ENCODE measurements around the gene DOC2B. TPM values are rescaled to one million over a fixed set of nuclear protein-coding genes. Genes with fewer than 3 reads are reported as not detected.
A peak's percentile ranks its signal among the peaks of the same experiment; 100 is the strongest.
"Not testable (repeated sequence)": the region's sequence is repeated elsewhere in the genome, so short reads cannot be mapped to it uniquely, and the experiment has no call there.

Gene DOC2B
- total RNA-seq, 1 experiment from 2014 or later = 1.5 TPM

- no peak for DNase-seq (ENCODE audit: low read depth, low spot score)
- TF ChIP-seq CTCF (IDR thresholded peaks at IDR 0.05) (no peak), SIN3A (IDR thresholded peaks at IDR 0.05; ENCODE audit: borderline replicate concordance, insufficient read depth, low read depth, low read length) (no peak), REST (IDR thresholded peaks at IDR 0.05; ENCODE audit: insufficient read depth in 1 of 2, low read depth in 2 of 2, low read length in 1 of 2) (no peak), TCF7L2 (IDR thresholded peaks at IDR 0.05; ENCODE audit: low read depth, low read length) (no peak), POLR2AphosphoS5 (IDR thresholded peaks at IDR 0.05; ENCODE audit: low read depth, low read length) (no peak)
- Histone ChIP-seq H3K4me3 (ENCODE audit: low read depth in 2 of 2, low read length in 2 of 2) (no peak overlapping the region), H3K27ac (ENCODE audit: low read length) (peak overlapping the region; percentile 51), H3K9me3 (ENCODE audit: control insufficient read depth, insufficient read depth, low read depth, low read length) (no peaks in the 10 kb centered on the region), H3K36me3 (ENCODE audit: control insufficient read depth, insufficient read depth, low read length) (no peaks in the 10 kb centered on the region), H3K27me3 (ENCODE audit: control insufficient read depth, insufficient read depth, low read length) (no peaks in the 10 kb centered on the region), H3K4me1 (ENCODE audit: control insufficient read depth, insufficient read depth, low read length) (peaks cover 21% of the 10 kb centered on the region)
- no TSS peak for BruUV-seq (replicated peaks)
- POLR2A ChIA-PET = no interaction called here
- intact Hi-C loops (cut with micrococcal nuclease; ENCODE audit: unreplicated experiment) (no loop called here), in situ Hi-C loops (cut with HindIII; ENCODE audit: low pct_unique_long_range_greater_than_20kb, low sequenced_read_pairs) (no loop called here)
- ATAC-seq = peak; percentile 22; the same call in 1 of the 2 replicates
- CTCF ChIA-PET = no interaction called here
These were observed 17.7 kb upstream of the DOC2B start for GRCh38 chr17:199191-199604.

GRCh38 chr17:198225-198624 lies 16.8 kb upstream of the DOC2B start:
- H3K36me3 ChIP-seq (ENCODE audit: control insufficient read depth, insufficient read depth, low read length); ATAC-seq; BruUV-seq (replicated peaks); intact Hi-C loops (cut with micrococcal nuclease; ENCODE audit: unreplicated experiment); H3K27ac ChIP-seq (ENCODE audit: low read length); in situ Hi-C loops (cut with HindIII; ENCODE audit: low pct_unique_long_range_greater_than_20kb, low sequenced_read_pairs); POLR2A ChIA-PET; H3K27me3 ChIP-seq (ENCODE audit: control insufficient read depth, insufficient read depth, low read length); DNase-seq (ENCODE audit: low read depth, low spot score); H3K9me3 ChIP-seq (ENCODE audit: control insufficient read depth, insufficient read depth, low read depth, low read length); H3K4me3 ChIP-seq (ENCODE audit: low read depth in 2 of 2, low read length in 2 of 2): not testable (repeated sequence)
- peaks cover 21% of the 10 kb centered on the region for H3K4me1 ChIP-seq (ENCODE audit: control insufficient read depth, insufficient read depth, low read length)
- CTCF ChIA-PET = interaction anchor here (0.6 kb wide), 1 partner anchor 166 kb away, joined by 3 read pairs; no protein-coding TSS in a partner anchor

- no TSS peak for BruUV-seq (replicated peaks)
- Histone ChIP-seq H3K27me3 (ENCODE audit: control insufficient read depth, insufficient read depth, low read length) (no peaks in the 10 kb centered on the region), H3K27ac (ENCODE audit: low read length) (no peak overlapping the region), H3K9me3 (ENCODE audit: control insufficient read depth, insufficient read depth, low read depth, low read length) (no peaks in the 10 kb centered on the region), H3K4me1 (ENCODE audit: control insufficient read depth, insufficient read depth, low read length) (peaks cover 21% of the 10 kb centered on the region), H3K36me3 (ENCODE audit: control insufficient read depth, insufficient read depth, low read length) (no peaks in the 10 kb centered on the region), H3K4me3 (ENCODE audit: low read depth in 2 of 2, low read length in 2 of 2) (no peak overlapping the region)
- CTCF ChIA-PET = no interaction called here
- no peak for ATAC-seq
- POLR2A ChIA-PET = no interaction called here
- no peak for TF ChIP-seq TCF7L2 (IDR thresholded peaks at IDR 0.05; ENCODE audit: low read depth, low read length)
- TF ChIP-seq CTCF (IDR thresholded peaks at IDR 0.05) = no peak
- TF ChIP-seq REST (IDR thresholded peaks at IDR 0.05; ENCODE audit: insufficient read depth in 1 of 2, low read depth in 2 of 2, low read length in 1 of 2) = no peak
- TF ChIP-seq SIN3A (IDR thresholded peaks at IDR 0.05; ENCODE audit: borderline replicate concordance, insufficient read depth, low read depth, low read length) = no peak
- no peak for TF ChIP-seq POLR2AphosphoS5 (IDR thresholded peaks at IDR 0.05; ENCODE audit: low read depth, low read length)
- DNase-seq (ENCODE audit: low read depth, low spot score) = no peak
- in situ Hi-C loops (cut with HindIII; ENCODE audit: low pct_unique_long_range_greater_than_20kb, low sequenced_read_pairs) (no loop called here), intact Hi-C loops (cut with micrococcal nuclease; ENCODE audit: unreplicated experiment) (no loop called here)
These were observed 15.9 kb upstream of the DOC2B start for GRCh38 chr17:197352-197751.
